Stimulated activated CD8-positive, alpha-beta memory T cell treated with anti-CD3 and anti-CD28 coated beads, Interleukin-15, amount 100 ng/mL, for 24 hours (primary cell): ENCODE results near the gene ARHGDIA.

Experiments used
- DNase-seq: peaks from one replicate; pipeline ENCODE4 v3.0.0-alpha.2; 2020; ENCODE audit warnings: low read depth

Gene ARHGDIA

DNA sequence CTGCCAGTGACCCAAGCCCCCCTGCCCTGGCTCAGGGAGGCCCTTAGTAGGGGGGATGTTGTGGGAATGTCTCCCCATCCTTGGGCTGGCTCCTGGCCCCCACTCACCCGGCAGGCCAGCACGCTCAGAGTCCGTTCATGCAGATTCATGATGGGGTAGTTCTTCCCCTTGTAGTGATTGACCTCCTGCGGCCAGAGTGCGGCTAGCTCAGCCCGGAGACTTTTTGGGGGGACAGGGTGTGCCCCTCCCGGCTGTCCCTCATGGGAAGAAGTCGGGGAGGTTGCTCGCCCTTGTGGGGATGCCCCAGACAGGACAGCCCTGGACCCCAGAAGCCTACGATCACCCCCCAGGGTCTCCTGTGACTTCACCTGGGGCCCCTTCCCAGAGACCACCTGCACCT is 34.9 kb upstream of the ARHGDIA start:
- DNase-seq: no peak

DNA sequence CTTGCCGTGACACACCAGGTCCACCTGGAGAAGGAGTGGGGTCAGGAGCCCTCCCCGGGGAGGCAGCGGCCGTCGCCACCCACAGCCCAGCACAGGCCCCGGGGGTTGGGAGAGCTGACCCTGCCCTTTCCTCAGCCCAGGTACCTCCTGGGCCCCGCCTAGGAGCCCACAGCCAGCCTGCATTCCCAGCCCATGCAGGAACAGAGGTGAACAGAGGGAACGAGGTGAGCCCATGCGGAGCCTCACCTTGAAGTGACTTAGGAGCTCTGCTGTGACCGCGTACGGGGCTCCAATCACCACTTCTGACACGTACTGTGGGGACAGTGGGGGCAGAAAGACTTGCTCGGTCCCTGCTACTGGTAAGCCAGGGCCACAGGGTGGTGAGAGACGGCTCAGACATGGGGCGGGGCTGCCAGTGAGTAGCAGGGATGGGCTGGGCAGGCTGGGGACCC is 34.3 kb upstream of the ARHGDIA start:
- DNase-seq: no peak

DNA sequence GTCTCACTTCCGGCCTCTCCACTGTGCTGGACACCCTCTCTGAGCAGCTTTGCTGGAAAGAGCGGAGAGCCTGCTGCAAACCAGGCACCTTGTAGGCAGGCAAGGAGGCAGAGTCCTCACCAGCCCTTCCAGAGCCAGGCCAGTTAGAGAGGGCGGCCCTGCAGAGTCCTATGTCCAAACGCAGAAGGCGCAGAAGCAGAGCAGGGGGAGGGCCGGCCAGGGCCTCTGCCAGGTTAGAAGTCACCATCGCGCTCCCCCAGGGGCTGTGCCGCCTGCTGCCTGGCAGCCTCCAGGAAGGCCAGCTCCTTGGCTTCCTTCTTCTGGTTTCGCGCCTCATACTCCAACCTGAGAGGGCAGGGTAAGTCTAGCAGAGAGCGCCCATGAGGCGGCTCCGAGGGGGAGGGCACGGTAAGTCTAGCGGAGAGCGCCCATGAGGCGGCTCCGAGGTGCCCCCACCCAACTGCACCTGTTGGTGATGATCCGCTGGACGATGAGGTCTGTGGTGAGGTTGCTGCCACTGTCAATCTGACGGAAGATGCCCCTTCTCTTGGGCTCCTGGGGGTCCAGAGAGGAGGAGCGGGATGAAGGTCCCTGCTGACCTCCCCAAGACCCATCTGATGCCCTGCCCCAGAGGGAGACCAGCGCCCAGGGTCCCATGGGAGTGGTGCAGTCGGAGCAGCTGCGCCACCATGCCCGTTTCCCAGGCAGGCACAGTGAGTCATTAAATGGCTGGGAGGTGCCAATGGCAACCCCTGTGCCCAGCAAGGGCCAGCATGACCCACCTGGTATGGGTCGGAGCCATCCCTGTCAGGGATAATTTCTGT is 33.7 kb upstream of the ARHGDIA start:
- DNase-seq: no peak

- DNase-seq: no peak
Observed at GRCh38 chr17:81903896-81904599, 32.9 kb upstream of the ARHGDIA start.

DNA sequence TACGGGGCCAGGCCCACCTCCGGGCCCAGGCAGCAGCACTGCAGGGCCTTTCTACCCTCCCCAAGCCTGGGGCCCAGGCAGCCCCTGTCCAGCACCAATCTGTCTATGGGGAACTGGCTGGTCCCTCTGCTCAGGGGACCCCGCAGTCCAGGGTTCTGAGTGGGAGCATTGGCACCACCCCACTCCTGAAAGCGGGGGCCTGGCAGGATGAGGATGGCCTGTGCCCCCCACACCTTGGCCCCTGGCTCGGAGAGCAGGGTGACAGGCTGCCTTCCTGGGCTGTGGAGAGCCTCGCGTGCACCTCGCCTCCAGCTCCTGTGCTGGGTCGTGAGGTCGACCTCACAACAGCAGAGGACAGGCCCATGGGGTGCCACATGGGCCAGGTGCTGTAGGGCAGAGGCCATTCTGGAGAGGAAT is 32.3 kb upstream of the ARHGDIA start:
- no peak for DNase-seq

DNA sequence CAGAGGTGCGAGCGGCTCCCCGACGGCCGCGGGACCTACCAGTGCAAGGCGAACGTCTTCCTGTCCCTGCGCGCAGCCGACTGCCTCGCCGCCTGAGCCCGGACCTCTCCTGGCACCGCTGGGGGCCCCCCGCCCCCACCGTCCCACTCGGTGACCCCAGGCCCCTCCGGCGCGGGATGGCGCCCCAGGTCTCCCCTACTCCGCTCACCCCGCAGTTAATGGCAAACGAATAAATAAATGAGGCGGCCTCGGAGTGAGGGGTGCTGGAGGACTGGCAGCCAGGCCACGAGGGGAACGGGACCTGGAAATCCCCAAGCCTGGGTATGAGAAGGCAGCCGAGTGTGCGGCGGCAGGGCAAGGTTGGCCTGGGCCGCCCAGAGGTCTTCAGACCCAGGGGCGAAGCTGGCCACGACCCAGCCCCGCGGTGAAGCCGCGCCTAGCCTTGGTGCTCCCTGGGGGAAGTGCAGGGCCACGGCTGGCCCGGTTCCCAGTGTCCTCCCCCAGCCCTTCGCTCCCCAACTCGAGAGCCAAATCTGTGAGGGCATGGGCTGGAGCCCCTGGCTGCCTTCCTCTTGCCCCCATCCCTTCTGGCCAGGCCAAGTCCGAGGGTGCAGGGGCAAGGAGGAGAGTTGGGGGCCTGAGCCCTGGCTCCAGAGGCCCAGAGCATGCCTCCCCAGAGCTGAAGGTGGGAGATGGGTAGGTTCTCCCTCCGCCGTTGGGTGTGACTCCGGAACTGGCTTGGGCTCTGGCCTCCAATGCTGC is 31.7 kb upstream of the ARHGDIA start:
- no peak for DNase-seq

GRCh38 chr17:81902023-81902652 is 31.0 kb upstream of the ARHGDIA start, which contains the start of gene NPB:
NPB (plus strand) TSS chr17:81902238; CDS start chr17:81902278, 40 bp downstream.
- DNase-seq: no peak

- no peak for DNase-seq
Observed at GRCh38 chr17:81901167-81902022, 30.3 kb upstream of the ARHGDIA start.

GRCh38 chr17:81900181-81900820 is 29.2 kb upstream of the ARHGDIA start:
- no peak for DNase-seq

- DNase-seq: no peak
Observed at GRCh38 chr17:81899514-81900166, 28.5 kb upstream of the ARHGDIA start.

DNA sequence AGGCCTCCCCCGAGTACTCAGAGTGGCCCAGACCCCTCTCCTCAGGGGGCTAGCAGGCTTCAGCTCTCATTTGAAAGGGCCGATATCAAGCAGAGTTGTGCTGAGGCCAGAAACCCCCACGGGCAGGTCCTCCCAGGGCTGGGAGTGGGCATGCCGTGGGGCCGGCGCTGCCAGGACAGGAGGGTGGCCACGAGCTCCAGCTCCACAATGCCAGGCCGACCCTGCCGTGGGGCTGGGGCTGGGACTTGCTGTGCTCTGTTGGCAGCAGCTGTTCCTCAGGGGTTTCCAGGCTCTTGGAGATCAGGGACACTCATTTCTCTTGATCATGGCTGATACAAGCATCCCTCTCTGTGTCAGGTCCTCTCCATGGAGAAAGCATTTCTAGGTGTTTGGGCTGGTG is 27.7 kb upstream of the ARHGDIA start:
- no peak for DNase-seq

DNA sequence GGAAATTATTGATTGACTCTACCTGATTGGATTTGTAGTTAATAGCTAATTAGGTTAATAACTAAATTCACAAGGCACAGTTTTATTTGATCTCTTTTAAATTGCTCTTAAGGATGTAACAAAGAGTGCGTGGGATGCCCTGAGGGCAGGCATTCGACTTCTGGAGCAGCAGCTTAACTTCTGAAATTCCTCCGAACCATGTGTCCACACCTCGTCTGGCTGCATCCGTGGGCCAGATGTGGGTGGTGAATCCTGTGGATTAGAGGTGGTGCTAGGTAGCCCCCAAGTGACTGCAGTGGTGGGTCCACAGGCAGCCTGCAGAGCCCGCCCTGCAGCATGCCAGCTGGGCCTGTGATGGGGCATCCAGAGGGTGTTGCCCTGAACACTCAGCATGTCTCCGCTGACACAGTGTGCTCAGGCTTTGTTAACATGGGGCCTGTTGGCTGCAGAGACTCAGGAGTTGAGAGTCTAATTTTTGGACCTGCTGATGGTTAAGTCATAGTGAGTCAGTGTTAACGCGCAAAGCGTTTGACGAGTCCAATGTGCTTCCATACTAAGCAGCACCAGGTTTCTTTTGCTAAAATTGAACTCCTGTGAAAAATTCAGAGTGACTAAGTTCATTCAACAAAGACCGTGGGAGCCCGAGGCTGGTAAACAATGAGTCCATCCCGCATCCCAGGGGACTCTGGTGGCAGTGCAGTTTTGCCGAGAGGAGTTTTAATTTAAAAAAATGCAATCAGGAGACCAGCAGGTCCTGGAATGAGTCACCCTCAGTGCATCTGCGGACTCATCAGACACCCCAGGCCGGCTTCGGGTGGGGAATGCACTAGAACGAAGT is 27.1 kb upstream of the ARHGDIA start:
- DNase-seq: no peak

GRCh38 chr17:81895400-81895799 is 24.3 kb upstream of the ARHGDIA start:
- DNase-seq: no peak

- DNase-seq: no peak
Observed at GRCh38 chr17:81891303-81891552, 20.1 kb upstream of the ARHGDIA start.

GRCh38 chr17:81890447-81891302 is 19.5 kb upstream of the ARHGDIA start:
- no peak for DNase-seq

- DNase-seq: no peak
Observed at GRCh38 chr17:81889602-81890001, 18.5 kb upstream of the ARHGDIA start.

- no peak for DNase-seq
Observed at GRCh38 chr17:81888988-81889595, 18.0 kb upstream of the ARHGDIA start.
